H1 (cell line): Measurements from ENCODE around the gene GIPC2. TPM values are rescaled to one million over a fixed set of nuclear protein-coding genes. Genes with fewer than 3 reads are reported as not detected.

Source experiments
- CTCF ChIA-PET: fragments of 300-600 bp; sonication (Branson Sonifier 250); formaldehyde crosslinking; loops from one replicate; lab custom pipeline; 2021; ENCODE audit not compliant: partially characterized antibody; lab: Charles Lee
- POLR2A ChIA-PET: fragments of 300-600 bp; sonication (Branson Sonifier 250); formaldehyde crosslinking; loops from one replicate; lab custom pipeline; 2021; ENCODE audit warnings: inconsistent platforms; ENCODE audit not compliant: partially characterized antibody; lab: Charles Lee
- DNase-seq, 2 experiments: peaks; one replicate each; pipeline versions ENCODE4 v3.0.0 to v3.0.0-alpha.2; 2010 to 2022; ENCODE audit warnings: low spot score in 2 of 2, low read depth in 1 of 2, mixed read lengths in 1 of 2
- FAIRE-seq: peaks from 2 replicates; lab custom pipeline; 2011; peaks lifted over from hg19 to GRCh38; lab: Jason Lieb, UNC
- H2AFZ ChIP-seq: 2 replicates; pipeline ENCODE4 v1.8.1; 2012; ENCODE audit warnings: low read length, inconsistent platforms
- H2AK5ac ChIP-seq: 2 replicates; pipeline ENCODE4 v1.6.1; 2013; ENCODE audit warnings: low read depth, low read length
- H2BK120ac ChIP-seq: replicated peaks from 2 replicates; pipeline ENCODE3; 2013; ENCODE audit warnings: low read depth, low read length, inconsistent platforms
- H2BK12ac ChIP-seq: 2 replicates; pipeline ENCODE4 v1.6.1; 2013; ENCODE audit warnings: low read depth, low read length
- H2BK15ac ChIP-seq: 2 replicates; pipeline ENCODE4 v1.6.1; 2013; ENCODE audit warnings: low read length
- H2BK20ac ChIP-seq: 2 replicates; pipeline ENCODE4 v1.6.1; 2013; ENCODE audit warnings: low read length
- H2BK5ac ChIP-seq: 2 replicates; pipeline ENCODE4 v1.6.1; 2013; ENCODE audit warnings: low read depth, low read length
- H3K14ac ChIP-seq: 2 replicates; pipeline ENCODE4 v1.6.1; 2013; ENCODE audit warnings: inconsistent platforms; ENCODE audit not compliant: insufficient read length
- H3K18ac ChIP-seq: 2 replicates; pipeline ENCODE4 v1.6.1; 2013; ENCODE audit warnings: low read length; ENCODE audit errors: extremely low read depth
- H3K23ac ChIP-seq: 2 replicates; pipeline ENCODE4 v1.6.1; 2013; ENCODE audit warnings: inconsistent platforms; ENCODE audit not compliant: insufficient read length
- H3K23me2 ChIP-seq: 2 replicates; pipeline ENCODE4 v1.6.1; 2013; ENCODE audit warnings: low read depth, low read length
- H3K27ac ChIP-seq: 2 replicates; pipeline ENCODE4 v1.6.1; 2011; ENCODE audit warnings: low read depth, low read length, inconsistent platforms
- H3K27me3 ChIP-seq, 4 experiments: replicated peaks in 1 of 4; 1 replicate in 1 of 4; 2 replicates in 3 of 4; pipeline versions ENCODE4 v1.6.1 to v1.8.1; 2011 to 2013; ENCODE audit warnings: low read length in 3 of 4, mild to moderate bottlenecking in 3 of 4, inconsistent platforms in 2 of 4, mixed read lengths in 2 of 4, moderate library complexity in 1 of 4; ENCODE audit not compliant: control insufficient read depth in 3 of 4, insufficient read depth in 3 of 4; ENCODE audit errors: extremely low read depth in 1 of 4
- H3K36me3 ChIP-seq, 4 experiments: 2 replicates each; pipeline versions ENCODE4 v1.6.1 to v1.8.1; 2011 to 2013; ENCODE audit warnings: mild to moderate bottlenecking in 4 of 4, low read length in 3 of 4, moderate library complexity in 2 of 4, control low read depth in 1 of 4, inconsistent platforms in 1 of 4; ENCODE audit not compliant: insufficient read depth in 4 of 4, control insufficient read depth in 2 of 4
- H3K4ac ChIP-seq: replicated peaks from 2 replicates; pipeline ENCODE3; 2013; ENCODE audit warnings: low read length, low read depth, mixed read lengths, inconsistent platforms; ENCODE audit not compliant: insufficient read length
- H3K4me1 ChIP-seq, 4 experiments: replicated peaks in 1 of 4; 1 replicate in 1 of 4; 2 replicates in 3 of 4; pipeline versions ENCODE4 v1.6.1 to v1.8.1; 2011 to 2013; ENCODE audit warnings: low read length in 3 of 4, inconsistent platforms in 2 of 4, mixed read lengths in 1 of 4; ENCODE audit not compliant: insufficient read depth in 4 of 4, control insufficient read depth in 3 of 4
- H3K4me2 ChIP-seq, 2 experiments: 2 replicates each; pipeline versions ENCODE4 v1.6.1 to v1.8.1; 2011 to 2013; ENCODE audit warnings: low read depth in 2 of 2, low read length in 2 of 2, control low read depth in 1 of 2, inconsistent platforms in 1 of 2, mild to moderate bottlenecking in 1 of 2; ENCODE audit not compliant: insufficient read depth in 1 of 2
- H3K4me3 ChIP-seq, 4 experiments: fragments of 200-600, 300-600 bp in 1 of 4; sonication (generic), shearing (Covaris generic), sonication (Bioruptor Twin) in 1 of 4; 2 replicates each; pipeline versions ENCODE4 v1.5.1 to v1.8.1; 2011 to 2016; ENCODE audit warnings: low read length in 4 of 4, low read depth in 3 of 4, control low read depth in 2 of 4, inconsistent platforms in 2 of 4, mild to moderate bottlenecking in 2 of 4, mixed read lengths in 1 of 4, moderate library complexity in 1 of 4; ENCODE audit not compliant: insufficient read depth in 2 of 4; ENCODE audit errors: extremely low read depth in 1 of 4
- H3K56ac ChIP-seq: replicated peaks from 2 replicates; pipeline ENCODE3; 2013; ENCODE audit warnings: low read depth, mild to moderate bottlenecking, mixed read lengths, low read length, inconsistent platforms; ENCODE audit not compliant: insufficient read length
- H3K79me1 ChIP-seq: 2 replicates; pipeline ENCODE4 v1.6.1; 2013; ENCODE audit warnings: low read depth, low read length, control low read depth
- H3K79me2 ChIP-seq, 2 experiments: 2 replicates each; pipeline versions ENCODE4 v1.6.1 to v1.8.1; 2012 to 2013; ENCODE audit warnings: low read length in 2 of 2, mild to moderate bottlenecking in 2 of 2, inconsistent platforms in 1 of 2; ENCODE audit not compliant: insufficient read depth in 2 of 2, control insufficient read depth in 1 of 2
- H3K9ac ChIP-seq, 4 experiments: replicated peaks in 1 of 4; 1 replicate in 1 of 4; 2 replicates in 3 of 4; pipeline versions ENCODE4 v1.6.1 to v1.8.1; 2011 to 2013; ENCODE audit warnings: low read depth in 3 of 4, low read length in 3 of 4, control low read depth in 2 of 4, mild to moderate bottlenecking in 2 of 4, moderate library complexity in 2 of 4, inconsistent platforms in 1 of 4; ENCODE audit errors: extremely low read depth in 1 of 4
- H3K9me3 ChIP-seq, 2 experiments: 2 replicates each; pipeline versions ENCODE4 v1.6.1 to v1.8.1; 2012 to 2013; ENCODE audit warnings: mild to moderate bottlenecking in 2 of 2, moderate library complexity in 2 of 2, control low read depth in 1 of 2, inconsistent platforms in 1 of 2, low read depth in 1 of 2, low read length in 1 of 2, mixed read lengths in 1 of 2; ENCODE audit not compliant: insufficient read depth in 2 of 2
- H4K20me1 ChIP-seq, 2 experiments: replicated peaks in 1 of 2; 2 replicates each; pipeline versions ENCODE3 to v1.8.1; 2011 to 2013; ENCODE audit warnings: inconsistent platforms in 2 of 2, low read length in 2 of 2, mild to moderate bottlenecking in 1 of 2; ENCODE audit not compliant: insufficient read depth in 2 of 2, control insufficient read depth in 1 of 2
- H4K5ac ChIP-seq: 2 replicates; pipeline ENCODE4 v1.6.1; 2013; ENCODE audit warnings: low read length, low read depth, mixed read lengths, inconsistent platforms; ENCODE audit not compliant: insufficient read length
- H4K8ac ChIP-seq: 2 replicates; pipeline ENCODE4 v1.8.0; 2013; ENCODE audit warnings: mild to moderate bottlenecking, moderate library complexity, low read length, inconsistent platforms; ENCODE audit not compliant: insufficient read depth; ENCODE audit errors: extremely low read depth
- H4K91ac ChIP-seq: replicated peaks from 2 replicates; pipeline ENCODE3; 2013; ENCODE audit warnings: low read length, mixed read lengths, inconsistent platforms; ENCODE audit not compliant: insufficient read length
- KDM5A ChIP-seq: fragments of 200-600 bp; IDR thresholded peaks from 2 replicates; pipeline ENCODE4 v1.7.1; 2012; ENCODE audit warnings: mild to moderate bottlenecking, low read length, inconsistent platforms, mixed read lengths
- WGBS, 2 experiments: shearing (Covaris generic) in 1 of 2; methylation state at CpG; one replicate each; pipeline versions ENCODE4 v1.1.6 to v1.1.7; 2013 to 2015; ENCODE audit warnings: low lambda C conversion rate in 2 of 2, mixed read lengths in 2 of 2, inconsistent platforms in 1 of 2, low coverage in 1 of 2, missing lambda C conversion rate in 1 of 2; ENCODE audit not compliant: insufficient replicate concordance in 2 of 2, insufficient coverage in 1 of 2, insufficient read length in 1 of 2; ENCODE audit errors: extremely low coverage in 1 of 2, missing lambda C conversion rate in 1 of 2; 5-methylcytosine and 5-hydroxymethylcytosine counted together
- polyA plus RNA-seq, 7 experiments: library from polyadenylated mRNA; depleted of rRNA in 3 of 7; stranded (reverse) in 5 of 7; unstranded in 2 of 7; fragments of >200 nt in 5 of 7; fragments of 200-250 nt in 2 of 7; gene quantifications; 1 replicate in 5 of 7; 2 replicates in 1 of 7; 4 replicates in 1 of 7; pipeline versions ENCODE4 v1.2.1 to v1.2.3, GENCODE V29; 2011 to 2013; ENCODE audit warnings: missing spikeins in 2 of 7, mixed read lengths in 2 of 7
- total RNA-seq: library from RNA; stranded (reverse); fragmentation: NEBNext Ultra II Directional; extraction: Animal tissue kit (Norgen Biotek cat#: 25700); gene quantifications from 2 replicates; pipeline ENCODE4 v1.2.1, GENCODE V29; 2021

Gene GIPC2
- total and polyA plus RNA-seq, 2 of the 8 experiments (the other 6 are each of a cell fraction or from before 2014, with no cell fraction given): 0.29 to 0.69 TPM

DNA sequence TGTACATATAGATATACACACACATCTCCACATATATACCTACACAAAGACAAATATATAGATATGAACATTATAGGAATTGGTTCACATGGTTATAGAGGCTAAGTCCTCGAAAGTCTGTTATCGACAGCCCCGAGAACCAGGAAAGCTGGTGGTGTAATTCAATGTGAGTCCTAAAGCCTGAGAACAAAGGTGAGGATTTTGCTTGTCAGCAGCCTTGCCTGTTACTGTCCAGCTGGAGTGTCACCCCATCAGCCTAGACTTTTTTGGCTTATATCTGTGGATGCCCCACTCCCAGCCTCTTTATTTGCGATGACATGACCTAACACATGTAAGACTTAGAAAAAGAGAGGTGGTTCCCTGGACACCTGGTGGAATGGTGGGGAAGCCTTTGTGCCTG, 97.0 kb downstream of the GIPC2 start:
- no peak overlapping the region for H4K5ac ChIP-seq
- H3K4me3 ChIP-seq: no peak overlapping the region
- H3K23ac ChIP-seq: no peak overlapping the region
- no peak overlapping the region for H3K56ac ChIP-seq
- H3K9me3 ChIP-seq: no peaks in the 10 kb centered on the region
- no peak overlapping the region for H2AK5ac ChIP-seq
- no peak overlapping the region for H2BK15ac ChIP-seq
- no peak overlapping the region for H3K9ac ChIP-seq
- POLR2A ChIA-PET: no interaction called here
- H3K79me1 ChIP-seq: no peaks in the 10 kb centered on the region
- no peak overlapping the region for H2BK20ac ChIP-seq
- H4K20me1 ChIP-seq: no peaks in the 10 kb centered on the region
- no peak overlapping the region for H4K91ac ChIP-seq
- no peak overlapping the region for H3K18ac ChIP-seq
- H3K14ac ChIP-seq: no peak overlapping the region
- H3K23me2 ChIP-seq: no peaks in the 10 kb centered on the region; the same call in 1 of the 2 replicates
- no peak overlapping the region for H3K27ac ChIP-seq
- H3K4me2 ChIP-seq: no peak overlapping the region
- WGBS, 2 experiments: 97% methylated on average over 4 of the region's 4 CpGs; no CpG with 5 or more reads in 1 of the 2 experiments
- DNase-seq: no peak
- H3K4ac ChIP-seq: no peak overlapping the region
- no peaks in the 10 kb centered on the region for H3K4me1 ChIP-seq
- no peak overlapping the region for H2BK12ac ChIP-seq
- no peak overlapping the region for H4K8ac ChIP-seq
- no peaks in the 10 kb centered on the region for H3K27me3 ChIP-seq
- H2AFZ ChIP-seq: no peak overlapping the region
- no peak for FAIRE-seq
- H2BK5ac ChIP-seq: no peak overlapping the region
- H3K79me2 ChIP-seq: no peaks in the 10 kb centered on the region
- CTCF ChIA-PET: interaction anchor here (0.5 to 7.2 kb wide), 9 partner anchors 11 to 465 kb away, joined by 3 to 48 read pairs (median 4); no protein-coding TSS in a partner anchor
- no peak overlapping the region for H2BK120ac ChIP-seq
- H3K36me3 ChIP-seq: no peaks in the 10 kb centered on the region
- no peak for TF ChIP-seq KDM5A
